ENCODE measurements around the gene DLK2.

DLK2 gene

DNA sequence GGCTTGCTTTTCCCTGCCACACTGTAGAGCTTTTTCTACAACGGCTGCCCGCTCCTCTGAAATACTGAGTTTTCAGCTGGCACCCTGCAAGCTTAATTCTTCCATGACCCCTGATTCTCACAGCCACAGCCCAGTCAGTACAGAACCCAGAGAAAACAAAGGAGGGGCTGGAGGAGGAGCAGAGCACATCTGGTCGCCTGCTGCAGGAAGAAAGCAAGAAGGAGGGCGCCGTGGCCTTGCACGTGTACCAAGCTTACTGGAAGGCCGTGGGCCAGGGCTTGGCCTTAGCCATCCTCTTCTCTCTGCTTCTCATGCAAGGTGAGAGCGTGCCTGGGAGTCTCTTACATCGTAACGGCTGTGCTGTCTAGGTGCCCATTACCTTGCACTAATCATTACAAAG, 11.3 kb downstream of the DLK2 start:
- TF ChIP-seq, protein P1, sequence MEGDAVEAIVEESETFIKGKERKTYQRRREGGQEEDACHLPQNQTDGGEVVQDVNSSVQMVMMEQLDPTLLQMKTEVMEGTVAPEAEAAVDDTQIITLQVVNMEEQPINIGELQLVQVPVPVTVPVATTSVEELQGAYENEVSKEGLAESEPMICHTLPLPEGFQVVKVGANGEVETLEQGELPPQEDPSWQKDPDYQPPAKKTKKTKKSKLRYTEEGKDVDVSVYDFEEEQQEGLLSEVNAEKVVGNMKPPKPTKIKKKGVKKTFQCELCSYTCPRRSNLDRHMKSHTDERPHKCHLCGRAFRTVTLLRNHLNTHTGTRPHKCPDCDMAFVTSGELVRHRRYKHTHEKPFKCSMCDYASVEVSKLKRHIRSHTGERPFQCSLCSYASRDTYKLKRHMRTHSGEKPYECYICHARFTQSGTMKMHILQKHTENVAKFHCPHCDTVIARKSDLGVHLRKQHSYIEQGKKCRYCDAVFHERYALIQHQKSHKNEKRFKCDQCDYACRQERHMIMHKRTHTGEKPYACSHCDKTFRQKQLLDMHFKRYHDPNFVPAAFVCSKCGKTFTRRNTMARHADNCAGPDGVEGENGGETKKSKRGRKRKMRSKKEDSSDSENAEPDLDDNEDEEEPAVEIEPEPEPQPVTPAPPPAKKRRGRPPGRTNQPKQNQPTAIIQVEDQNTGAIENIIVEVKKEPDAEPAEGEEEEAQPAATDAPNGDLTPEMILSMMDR (conservative IDR thresholded peaks at IDR 0.05; ENCODE audit: low read depth) = no peak
- H3K27ac ChIP-seq = peak overlapping the region; percentile 72
- ChIA-PET CTCF (interaction anchor here (0.6 to 1.0 kb wide), 2 partner anchors 10 to 53 kb away, joined by 3 to 7 read pairs; no protein-coding TSS in a partner anchor), POLR2A (ENCODE audit: low non-redundant PET) (no interaction called here)
- no peak for DNase-seq (ENCODE audit: low spot score)

DNA sequence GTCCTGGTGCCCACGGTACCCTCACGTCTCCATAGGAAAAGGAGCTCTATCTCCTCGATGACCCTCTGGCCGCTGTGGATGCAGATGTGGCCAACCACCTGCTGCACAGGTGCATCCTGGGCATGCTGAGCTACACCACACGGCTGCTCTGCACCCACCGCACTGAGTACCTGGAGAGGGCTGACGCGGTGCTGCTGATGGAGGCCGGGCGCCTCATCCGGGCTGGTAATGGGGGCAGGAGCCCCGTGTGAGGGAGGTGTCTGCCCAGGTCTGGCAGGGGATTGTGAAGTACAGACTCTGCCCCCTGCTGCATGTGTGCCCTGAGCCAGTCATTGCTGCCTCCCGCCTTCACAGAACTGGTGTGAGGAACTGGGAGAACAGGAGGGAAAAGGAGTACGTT, 12.4 kb downstream of the DLK2 start:
- CTCF ChIA-PET = interaction anchor here (1.0 kb wide), 1 partner anchor 11 kb away, joined by 3 read pairs; no protein-coding TSS in a partner anchor
- no peak for DNase-seq (ENCODE audit: low spot score)
- no peak overlapping the region for H3K27ac ChIP-seq
- POLR2A ChIA-PET (ENCODE audit: low non-redundant PET) = no interaction called here
- TF ChIP-seq, protein P1 (conservative IDR thresholded peaks at IDR 0.05; ENCODE audit: low read depth) = no peak

DNA sequence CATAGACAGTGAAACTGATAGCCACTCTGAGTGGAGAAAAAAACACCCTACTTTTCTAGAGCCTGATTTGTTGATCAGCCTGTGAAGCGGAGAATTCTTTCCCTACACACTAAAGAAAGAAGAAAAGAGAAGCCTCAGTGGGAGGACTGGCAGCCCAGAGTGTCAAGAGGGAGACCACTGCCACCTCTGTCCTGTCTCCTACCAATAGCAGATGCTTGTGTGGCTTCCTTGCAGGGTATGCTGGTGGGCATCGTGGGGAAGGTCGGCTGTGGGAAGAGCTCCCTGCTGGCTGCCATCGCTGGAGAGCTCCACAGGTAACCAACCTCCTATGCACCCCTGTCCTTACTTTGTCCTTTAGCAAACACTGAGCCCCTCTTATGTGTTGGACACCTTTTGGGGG, 17.6 kb downstream of the DLK2 start:
- ChIA-PET CTCF (interaction anchor here (0.5 to 0.9 kb wide), 4 partner anchors 16 to 414 kb away, joined by 3 to 7 read pairs (median 4); no protein-coding TSS in a partner anchor), POLR2A (ENCODE audit: low non-redundant PET) (no interaction called here)
- no peak for DNase-seq (ENCODE audit: low spot score)
- TF ChIP-seq, protein P1 (conservative IDR thresholded peaks at IDR 0.05; ENCODE audit: low read depth) = no peak
- H3K27ac ChIP-seq = peak overlapping the region; percentile 89

DNA sequence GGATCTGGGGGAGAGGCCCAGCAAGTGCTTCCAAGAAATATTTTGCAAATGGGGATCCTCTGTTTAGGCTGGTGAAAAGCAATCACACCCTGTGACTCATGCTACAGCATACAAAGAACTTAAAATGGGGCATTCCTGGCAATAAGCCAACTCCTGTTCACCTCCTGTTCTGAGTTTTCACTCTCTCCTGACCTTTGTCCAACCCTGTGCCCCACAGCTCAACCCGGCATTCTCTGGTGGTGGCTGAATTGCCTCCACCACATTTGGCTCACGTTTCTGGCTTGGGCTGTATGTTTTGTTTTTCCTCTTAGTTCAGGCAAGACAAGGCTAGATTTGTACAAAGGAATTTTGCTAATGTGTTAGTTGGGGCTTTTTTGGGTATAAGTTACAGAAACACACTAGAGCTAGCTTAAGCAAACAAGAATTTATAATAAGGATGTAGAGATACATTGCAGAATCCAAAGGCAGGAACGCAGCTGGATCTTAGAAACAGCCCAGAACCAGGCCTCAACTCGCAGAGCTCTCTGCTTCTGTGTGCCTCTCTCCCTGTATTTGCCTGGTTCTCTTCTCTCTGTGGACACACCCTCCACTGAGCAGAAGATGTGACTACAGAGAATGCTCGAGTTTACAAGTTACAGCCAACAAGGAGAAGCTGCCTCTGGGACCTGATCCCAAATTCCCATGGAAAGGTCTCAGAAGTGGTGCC, 18.6 kb downstream of the DLK2 start:
- ChIA-PET CTCF (interaction anchor here (0.5 to 0.9 kb wide), 6 partner anchors 17 to 413 kb away, joined by 3 to 7 read pairs (median 3); partner anchors contain the start of gene DLK2), POLR2A (ENCODE audit: low non-redundant PET) (no interaction called here)
- peak overlapping the region; percentile 89 for H3K27ac ChIP-seq

DNA sequence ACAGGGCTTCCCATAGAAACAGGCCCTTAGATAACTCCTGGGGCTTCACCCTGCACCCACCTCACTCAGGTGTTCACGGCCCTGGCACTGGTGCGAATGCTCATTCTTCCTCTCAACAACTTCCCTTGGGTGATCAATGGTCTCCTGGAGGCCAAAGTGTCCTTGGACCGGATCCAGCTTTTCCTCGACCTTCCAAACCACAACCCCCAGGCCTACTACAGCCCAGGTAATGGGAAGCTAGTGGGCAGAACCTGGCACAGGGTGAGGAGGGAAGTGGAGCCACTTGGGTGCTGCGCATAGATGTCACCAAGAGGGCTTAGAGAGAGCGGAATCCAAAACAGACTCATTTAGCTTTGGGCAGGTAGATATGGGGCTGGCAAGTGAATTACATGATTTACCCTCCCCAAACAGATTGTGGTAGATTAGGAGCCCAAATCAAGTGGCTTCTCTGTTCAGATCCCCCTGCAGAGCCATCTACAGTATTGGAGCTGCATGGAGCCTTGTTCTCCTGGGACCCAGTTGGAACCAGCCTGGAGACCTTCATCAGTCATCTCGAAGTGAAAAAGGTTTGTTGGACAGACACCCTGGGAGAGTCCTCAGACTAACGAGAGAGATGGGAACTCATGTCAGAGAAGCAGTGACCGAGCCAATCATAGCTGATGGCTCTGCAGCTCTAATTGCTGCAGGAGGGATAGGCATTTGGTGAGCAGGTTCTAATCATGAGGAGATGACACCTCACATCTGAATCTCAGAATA, 19.5 kb downstream of the DLK2 start:
- CTCF ChIA-PET = interaction anchor here (0.6 kb wide), 1 partner anchor 19 kb away, joined by 3 read pairs; the partner anchor contains the start of gene DLK2
- no peak for DNase-seq (ENCODE audit: low spot score)
- peak overlapping the region; percentile 89 for H3K27ac ChIP-seq
- TF ChIP-seq, protein P1 (conservative IDR thresholded peaks at IDR 0.05; ENCODE audit: low read depth) = no peak
- POLR2A ChIA-PET (ENCODE audit: low non-redundant PET) = no interaction called here

More for the DNA sequence above, 18.6 kb downstream of the DLK2 start:
- DNase-seq (ENCODE audit: low spot score) = peak; percentile 96
- TF ChIP-seq, protein P1 (conservative IDR thresholded peaks at IDR 0.05; ENCODE audit: low read depth) = no peak

DNA sequence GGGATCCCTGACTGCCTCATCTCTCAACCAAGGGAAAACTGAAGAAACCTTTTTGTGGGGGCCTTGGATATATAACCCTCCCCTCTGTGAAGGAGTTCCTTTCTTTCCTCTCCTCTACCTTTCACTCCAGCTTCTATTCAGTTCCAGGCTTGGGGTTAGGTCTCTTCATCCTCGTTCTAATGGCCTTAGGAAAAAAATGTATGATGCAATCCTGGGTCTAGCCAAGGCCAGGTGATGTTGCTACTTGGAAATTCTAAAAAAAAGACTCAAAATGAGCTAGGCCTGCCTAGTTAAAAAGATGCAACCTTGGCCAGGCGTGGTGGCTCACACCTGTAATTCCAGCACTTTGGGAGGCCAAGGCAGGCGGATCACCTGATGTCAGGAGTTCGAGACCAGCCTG, 20.4 kb downstream of the DLK2 start:
- POLR2A ChIA-PET (ENCODE audit: low non-redundant PET) = interaction anchor here (0.6 kb wide), 1 partner anchor 74 kb away, joined by 3 read pairs; no protein-coding TSS in a partner anchor
- H3K27ac ChIP-seq = peak overlapping the region; percentile 89; the same call in 1 of the 2 replicates
- no peak for DNase-seq (ENCODE audit: low spot score)
- TF ChIP-seq, protein P1 (conservative IDR thresholded peaks at IDR 0.05; ENCODE audit: low read depth) = no peak
- CTCF ChIA-PET = no interaction called here
